RWPE1 (cell line): ENCODE measurements around the gene GAS6.

Experiments used
- CTCF ChIA-PET: fragments of 350-600 bp; sonication (Branson Sonifier 250); formaldehyde crosslinking; extraction: SDS; loops from one replicate; lab custom pipeline; 2021; lab: Yijun Ruan, JAX
- POLR2A ChIA-PET: fragments of 400-600 bp; formaldehyde crosslinking; extraction: SDS; loops from one replicate; lab custom pipeline; 2020; ENCODE audit warnings: antibody characterized with exemption; ENCODE audit not compliant: low non-redundant PET; lab: Yijun Ruan, JAX
- DNase-seq: peaks from one replicate; pipeline ENCODE4 v3.0.0; 2012; ENCODE audit warnings: low spot score
- H3K27ac ChIP-seq: fragments of 450-650 bp; 2 replicates; pipeline ENCODE4 v1.5.1; 2017
- TF ChIP-seq, protein P1 (sequence below): fragments of 450-650 bp; conservative IDR thresholded peaks from 2 replicates; pipeline ENCODE4 v1.5.1; 2017; ENCODE audit warnings: low read depth, mild to moderate bottlenecking

GAS6 gene

GRCh38 chr13:113812178-113813040, 51.5 kb downstream of the GAS6 start:
- DNase-seq: no peak
- CTCF ChIA-PET: no interaction called here
- H3K27ac ChIP-seq: peak overlapping the region; percentile 10; the same call in 1 of the 2 replicates
- POLR2A ChIA-PET: no interaction called here
- TF ChIP-seq, protein P1, sequence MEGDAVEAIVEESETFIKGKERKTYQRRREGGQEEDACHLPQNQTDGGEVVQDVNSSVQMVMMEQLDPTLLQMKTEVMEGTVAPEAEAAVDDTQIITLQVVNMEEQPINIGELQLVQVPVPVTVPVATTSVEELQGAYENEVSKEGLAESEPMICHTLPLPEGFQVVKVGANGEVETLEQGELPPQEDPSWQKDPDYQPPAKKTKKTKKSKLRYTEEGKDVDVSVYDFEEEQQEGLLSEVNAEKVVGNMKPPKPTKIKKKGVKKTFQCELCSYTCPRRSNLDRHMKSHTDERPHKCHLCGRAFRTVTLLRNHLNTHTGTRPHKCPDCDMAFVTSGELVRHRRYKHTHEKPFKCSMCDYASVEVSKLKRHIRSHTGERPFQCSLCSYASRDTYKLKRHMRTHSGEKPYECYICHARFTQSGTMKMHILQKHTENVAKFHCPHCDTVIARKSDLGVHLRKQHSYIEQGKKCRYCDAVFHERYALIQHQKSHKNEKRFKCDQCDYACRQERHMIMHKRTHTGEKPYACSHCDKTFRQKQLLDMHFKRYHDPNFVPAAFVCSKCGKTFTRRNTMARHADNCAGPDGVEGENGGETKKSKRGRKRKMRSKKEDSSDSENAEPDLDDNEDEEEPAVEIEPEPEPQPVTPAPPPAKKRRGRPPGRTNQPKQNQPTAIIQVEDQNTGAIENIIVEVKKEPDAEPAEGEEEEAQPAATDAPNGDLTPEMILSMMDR: no peak

- ChIA-PET POLR2A (no interaction called here), CTCF (no interaction called here)
- DNase-seq: no peak
- TF ChIP-seq, protein P1: no peak
- H3K27ac ChIP-seq: peak overlapping the region; percentile 59; the same call in 1 of the 2 replicates
Observed at GRCh38 chr13:113811081-113811928, 52.6 kb downstream of the GAS6 start.

GRCh38 chr13:113810640-113811039, 53.2 kb downstream of the GAS6 start:
- CTCF ChIA-PET: interaction anchor here (0.6 kb wide), 1 partner anchor 12 kb away, joined by 3 read pairs; no protein-coding TSS in a partner anchor
- TF ChIP-seq, protein P1: no peak
- peak overlapping the region; percentile 59 for H3K27ac ChIP-seq
- POLR2A ChIA-PET: no interaction called here
- no peak for DNase-seq

DNA sequence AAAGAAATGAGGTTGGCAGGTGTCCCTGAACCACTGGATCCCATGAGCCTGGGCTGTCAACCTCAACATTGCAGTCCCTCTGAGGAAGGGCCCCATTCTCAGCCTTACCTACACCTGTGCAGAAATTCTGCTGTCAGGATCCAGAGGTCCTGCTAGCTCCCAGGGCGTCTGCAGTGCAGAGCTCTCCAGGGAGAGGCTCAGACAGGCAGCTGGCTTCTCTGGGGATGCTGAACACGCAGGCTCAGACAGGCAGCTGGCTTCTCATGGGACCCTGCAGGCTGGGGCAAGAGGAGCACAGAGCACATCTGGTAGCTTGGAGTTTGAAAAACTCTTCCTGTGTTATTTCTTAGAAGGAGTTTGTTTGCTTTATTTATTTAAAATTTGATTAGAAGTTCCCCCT, 53.9 kb downstream of the GAS6 start:
- peak overlapping the region; percentile 59 for H3K27ac ChIP-seq
- ChIA-PET CTCF (interaction anchor here (0.6 kb wide), 1 partner anchor 12 kb away, joined by 3 read pairs; no protein-coding TSS in a partner anchor), POLR2A (no interaction called here)
- TF ChIP-seq, protein P1: no peak
- no peak for DNase-seq

DNA sequence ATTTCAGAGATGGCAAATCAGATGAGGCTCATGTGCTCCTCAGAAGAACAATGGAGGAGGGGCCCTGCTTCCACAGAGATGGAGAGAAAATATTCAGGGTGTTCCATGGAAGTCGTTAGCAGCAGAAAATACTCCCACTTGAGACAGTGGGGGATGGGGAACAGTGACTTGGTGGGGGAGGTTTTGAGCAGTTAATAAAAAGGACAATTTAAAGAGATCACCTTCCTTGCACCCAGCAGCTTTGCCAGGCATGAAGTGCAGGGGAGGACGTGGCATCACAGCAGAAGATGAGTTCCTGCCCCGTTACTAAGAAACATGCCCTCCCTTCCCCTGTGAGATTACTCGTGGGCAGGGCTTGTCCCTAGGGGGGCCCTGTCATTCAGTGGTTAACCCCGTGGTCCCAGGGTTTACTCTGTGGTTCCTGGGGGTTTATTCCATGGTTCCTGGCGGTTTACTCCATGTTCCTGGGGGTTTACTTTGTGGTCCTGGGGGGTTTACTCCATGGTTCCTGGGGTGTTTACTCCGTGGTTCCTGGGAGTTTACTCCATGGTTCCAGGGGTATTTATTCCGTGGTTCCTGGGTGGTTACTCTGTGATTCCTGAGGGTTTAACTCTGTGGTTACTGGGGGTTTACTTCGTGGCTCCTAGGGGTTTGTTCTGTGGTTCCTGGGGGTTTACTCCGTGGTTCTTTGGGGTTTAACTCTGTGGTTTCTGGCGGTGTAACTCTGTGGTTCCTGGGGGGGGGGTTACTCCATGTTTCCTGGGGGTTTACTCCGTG, 55.6 kb downstream of the GAS6 start:
- no peak for DNase-seq
- CTCF ChIA-PET: no interaction called here
- POLR2A ChIA-PET: no interaction called here

More for the DNA sequence above, 55.6 kb downstream of the GAS6 start:
- no peak overlapping the region for H3K27ac ChIP-seq
- TF ChIP-seq, protein P1: no peak
